Kidney epithelial cell (primary cell): ENCODE measurements around the gene GVQW3. TPM values are rescaled to one million over a fixed set of nuclear protein-coding genes. Genes with fewer than 3 reads are reported as not detected.
A peak's percentile ranks its signal among the peaks of the same experiment; 100 is the strongest.

ENCODE experiments used
- DNase-seq: peaks from one replicate; pipeline ENCODE4 v3.0.0-alpha.2; 2010; ENCODE audit warnings: low read depth
- H3K27me3 ChIP-seq: 2 replicates; pipeline ENCODE4 v1.6.0; 2011; ENCODE audit warnings: low read length; ENCODE audit not compliant: control insufficient read depth, insufficient read depth
- H3K36me3 ChIP-seq: 2 replicates; pipeline ENCODE4 v1.5.1; 2011; ENCODE audit warnings: low read length; ENCODE audit not compliant: control insufficient read depth, insufficient read depth
- H3K4me3 ChIP-seq: 2 replicates; pipeline ENCODE4 v1.5.1; 2011; ENCODE audit warnings: low read depth, mild to moderate bottlenecking, control low read depth, low read length
- total RNA-seq: library from RNA; depleted of rRNA; stranded (reverse); fragments of >200 nt; gene quantifications from 2 replicates; pipeline ENCODE4 v1.2.3, GENCODE V29; 2015
- TF ChIP-seq, protein P1 (sequence below): IDR thresholded peaks from 2 replicates; pipeline ENCODE4 v1.5.1; 2011; ENCODE audit warnings: mild to moderate bottlenecking, moderate library complexity, low read length, control low read depth, inconsistent platforms; ENCODE audit not compliant: insufficient read depth, poor library complexity, severe bottlenecking

Gene GVQW3
- total RNA-seq, 1 donor from 2014 or later, result 1.1 TPM

DNA sequence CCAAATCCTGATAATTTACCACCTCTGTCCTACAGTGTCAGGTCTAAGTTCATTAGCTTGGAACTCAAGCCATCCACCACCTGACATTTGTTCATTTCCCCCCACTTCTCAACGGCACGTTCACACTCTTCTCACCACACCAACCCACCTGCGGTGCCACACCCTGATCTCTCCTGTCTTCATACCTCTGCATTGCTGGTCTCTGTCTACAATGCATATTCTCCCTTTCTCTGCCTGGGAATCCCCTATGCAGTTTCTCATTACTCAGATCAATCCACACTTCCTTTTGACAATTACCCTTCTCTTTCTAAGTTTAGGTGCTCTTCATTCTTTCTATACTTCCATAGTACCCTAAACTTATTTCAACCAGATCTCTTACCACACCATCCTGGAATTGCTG is 43.3 kb downstream of the GVQW3 start:
- TF ChIP-seq, protein P1, sequence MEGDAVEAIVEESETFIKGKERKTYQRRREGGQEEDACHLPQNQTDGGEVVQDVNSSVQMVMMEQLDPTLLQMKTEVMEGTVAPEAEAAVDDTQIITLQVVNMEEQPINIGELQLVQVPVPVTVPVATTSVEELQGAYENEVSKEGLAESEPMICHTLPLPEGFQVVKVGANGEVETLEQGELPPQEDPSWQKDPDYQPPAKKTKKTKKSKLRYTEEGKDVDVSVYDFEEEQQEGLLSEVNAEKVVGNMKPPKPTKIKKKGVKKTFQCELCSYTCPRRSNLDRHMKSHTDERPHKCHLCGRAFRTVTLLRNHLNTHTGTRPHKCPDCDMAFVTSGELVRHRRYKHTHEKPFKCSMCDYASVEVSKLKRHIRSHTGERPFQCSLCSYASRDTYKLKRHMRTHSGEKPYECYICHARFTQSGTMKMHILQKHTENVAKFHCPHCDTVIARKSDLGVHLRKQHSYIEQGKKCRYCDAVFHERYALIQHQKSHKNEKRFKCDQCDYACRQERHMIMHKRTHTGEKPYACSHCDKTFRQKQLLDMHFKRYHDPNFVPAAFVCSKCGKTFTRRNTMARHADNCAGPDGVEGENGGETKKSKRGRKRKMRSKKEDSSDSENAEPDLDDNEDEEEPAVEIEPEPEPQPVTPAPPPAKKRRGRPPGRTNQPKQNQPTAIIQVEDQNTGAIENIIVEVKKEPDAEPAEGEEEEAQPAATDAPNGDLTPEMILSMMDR, result no peak
- no peaks in the 10 kb centered on the region for H3K27me3 ChIP-seq
- H3K36me3 ChIP-seq, result no peaks in the 10 kb centered on the region
- no peak overlapping the region for H3K4me3 ChIP-seq
- DNase-seq, result no peak

DNA sequence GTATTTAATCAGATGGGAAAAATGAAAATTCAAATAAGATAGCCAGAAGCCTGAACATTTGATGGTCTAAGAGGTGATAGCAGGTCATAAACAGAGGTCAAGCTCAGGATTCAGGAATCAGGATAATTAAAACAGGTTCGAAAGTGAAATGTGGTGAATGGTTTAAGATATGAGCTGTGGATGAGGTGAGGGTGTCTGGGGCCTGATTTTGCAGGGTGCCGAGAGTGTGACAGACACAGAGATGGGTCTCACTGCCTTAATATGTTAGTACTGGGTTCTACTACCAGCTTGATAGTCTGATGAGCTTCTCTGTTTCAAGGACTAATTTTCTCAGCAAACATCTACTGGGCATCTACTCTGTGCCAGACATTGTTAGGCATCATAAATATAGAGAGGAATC is 43.8 kb downstream of the GVQW3 start:
- no peak for DNase-seq
- Histone ChIP-seq H3K4me3 (no peak overlapping the region), H3K36me3 (no peaks in the 10 kb centered on the region), H3K27me3 (no peaks in the 10 kb centered on the region)
- TF ChIP-seq, protein P1, result no peak

GRCh38 chr11:76426660-76427059 is 45.5 kb downstream of the GVQW3 start:
- TF ChIP-seq, protein P1, result no peak
- Histone ChIP-seq H3K4me3 (no peak overlapping the region), H3K27me3 (no peaks in the 10 kb centered on the region), H3K36me3 (no peaks in the 10 kb centered on the region)
- DNase-seq, result no peak

DNA sequence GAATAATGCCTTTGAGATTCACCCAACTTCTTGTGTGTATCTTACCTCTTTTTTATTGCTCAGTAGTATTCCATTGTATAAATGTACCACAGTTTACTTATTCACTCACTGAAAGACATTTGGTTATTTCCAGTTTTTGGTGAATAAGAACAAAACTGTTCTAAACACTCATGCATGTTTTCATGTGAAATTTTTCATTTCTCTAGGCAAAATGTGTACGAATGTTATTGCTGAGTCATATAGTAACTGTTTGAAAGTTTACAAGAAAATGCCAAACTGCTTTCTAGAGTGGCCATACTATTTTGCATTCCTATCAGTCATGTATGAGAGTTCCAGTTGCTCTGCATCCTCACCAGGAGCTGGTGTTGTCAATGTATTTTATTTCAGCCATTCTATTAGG is 54.9 kb downstream of the GVQW3 start:
- H3K4me3 ChIP-seq, result no peak overlapping the region
- no peak for DNase-seq
- no peaks in the 10 kb centered on the region for H3K27me3 ChIP-seq
- no peaks in the 10 kb centered on the region for H3K36me3 ChIP-seq
- TF ChIP-seq, protein P1, result no peak

GRCh38 chr11:76443268-76443980 is 62.3 kb downstream of the GVQW3 start:
- peak overlapping the region; percentile 99 for H3K4me3 ChIP-seq
- H3K27me3 ChIP-seq, result no peaks in the 10 kb centered on the region
- H3K36me3 ChIP-seq, result no peaks in the 10 kb centered on the region
- DNase-seq, result no peak
- TF ChIP-seq, protein P1, result no peak

- Histone ChIP-seq H3K36me3 (no peaks in the 10 kb centered on the region), H3K4me3 (peak overlapping the region; percentile 99), H3K27me3 (no peaks in the 10 kb centered on the region)
- no peak for DNase-seq
- TF ChIP-seq, protein P1, result no peak
These were observed 62.9 kb downstream of the GVQW3 start for GRCh38 chr11:76444065-76444383.
